ENCODE results near the gene SKAP1. TPM values are rescaled to one million over a fixed set of nuclear protein-coding genes. Genes with fewer than 3 reads are reported as not detected.

The SKAP1 gene
- total and polyA plus RNA-seq, 10 donors = 11.5 to 28.9 (median 20.5) TPM

GRCh38 chr17:48433896-48434295 is 3.9 kb upstream of the SKAP1 start:
- intact Hi-C loops (cut with DNase I; ENCODE audit: low total_unique reads) = no loop called here
- TF ChIP-seq CTCF (IDR thresholded peaks at IDR 0.05 in 8 of 11, conservative IDR thresholded peaks at IDR 0.05 in 3 of 11) (no peak), POLR2A (IDR thresholded peaks at IDR 0.05) (no peak), POLR2AphosphoS5 (IDR thresholded peaks at IDR 0.05) (no peak)
- Histone ChIP-seq H3K4me1 (peaks cover 0 to 51% (median 17%) of the 10 kb centered on the region in 6 donors), H3K36me3 (no peaks in the 10 kb centered on the region), H3K27me3 (replicated peaks in 1 of 7) (peaks cover 0 to 88% (median 29%) of the 10 kb centered on the region in 7 donors), H3K27ac (no peak overlapping the region), H3K9me3 (no peaks in the 10 kb centered on the region), H3K4me3 (no peak overlapping the region)
- no peak for DNase-seq
- 91 to 94% (median 93%) methylated on average over 6 of the region's 6 CpGs for WGBS, 5 donors

DNA sequence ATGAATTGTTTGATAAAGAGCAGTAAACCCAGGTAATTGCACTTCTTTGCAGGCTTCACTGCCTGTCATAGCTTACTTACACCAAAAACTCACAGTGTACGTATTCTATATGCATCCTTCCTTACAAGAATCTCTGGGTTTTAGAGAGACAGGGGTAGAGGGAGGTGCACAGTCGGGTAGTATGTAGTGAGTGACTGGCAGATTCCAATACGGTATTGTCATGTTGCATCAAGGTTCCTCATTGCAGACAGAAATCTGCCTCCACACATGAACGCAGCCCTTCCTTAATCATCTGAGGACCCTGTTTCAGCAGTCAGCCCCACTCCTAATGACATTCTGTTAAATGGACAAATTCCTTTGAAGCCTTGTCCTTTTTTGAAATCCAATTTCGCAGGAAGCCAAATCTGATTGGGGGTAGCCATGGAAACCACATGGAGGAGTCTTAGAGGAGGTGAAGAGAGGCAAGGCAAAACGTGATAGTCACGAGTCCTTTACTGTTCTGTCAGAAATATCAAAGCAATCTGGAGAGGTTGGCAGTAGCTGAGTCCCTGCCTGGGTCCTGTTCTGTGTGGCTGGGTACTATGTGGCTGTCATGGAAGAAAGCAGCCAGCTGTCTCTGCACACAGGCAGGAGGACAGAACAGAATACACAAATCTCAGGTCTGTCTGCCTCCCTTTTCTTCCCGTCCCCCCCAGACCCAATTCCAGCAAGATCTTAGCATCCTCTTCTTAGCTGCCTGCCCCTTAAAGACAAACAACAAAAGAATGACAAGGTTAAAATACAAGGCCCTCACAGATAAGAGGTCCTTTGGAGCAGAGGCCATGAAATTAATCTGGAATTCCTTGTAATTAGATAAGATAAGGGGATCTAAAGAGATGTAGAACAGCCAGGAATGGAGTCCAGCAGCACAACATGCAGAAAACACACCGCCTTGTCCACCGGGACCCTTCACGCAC is 3.1 kb upstream of the SKAP1 start:
- H3K27ac ChIP-seq = no peak overlapping the region
- no peak for TF ChIP-seq POLR2AphosphoS5 (IDR thresholded peaks at IDR 0.05)
- no peak for TF ChIP-seq POLR2A (IDR thresholded peaks at IDR 0.05)
- no peak for TF ChIP-seq CTCF (IDR thresholded peaks at IDR 0.05 in 8 of 11, conservative IDR thresholded peaks at IDR 0.05 in 3 of 11)

GRCh38 chr17:48429156-48429555 is 858 bp downstream of the SKAP1 start:
- peak overlapping the region; percentile 65 to 90 (median 83) for H3K27ac ChIP-seq
- no peak for DNase-seq
- TF ChIP-seq POLR2A (IDR thresholded peaks at IDR 0.05) (no peak), POLR2AphosphoS5 (IDR thresholded peaks at IDR 0.05) (peak in 1 of 3 donors; percentile 30)
- H3K4me3 ChIP-seq = peak overlapping the region; percentile 30 to 73 (median 42)
- no peaks in the 10 kb centered on the region for H3K9me3 ChIP-seq
- H3K27me3 ChIP-seq (replicated peaks in 1 of 7) = peaks cover 0 to 66% (median 38%) of the 10 kb centered on the region in 7 donors
- 47 to 57% (median 53%) methylated on average over 8 of the region's 8 CpGs for WGBS, 5 donors
- H3K36me3 ChIP-seq = no peaks in the 10 kb centered on the region
- H3K4me1 ChIP-seq = peaks cover 0 to 70% (median 27%) of the 10 kb centered on the region in 6 donors
- intact Hi-C loops (cut with DNase I; ENCODE audit: low total_unique reads) = no loop called here

More for the DNA sequence above, 3.1 kb upstream of the SKAP1 start:
- DNase-seq = no peak
- intact Hi-C loops (cut with DNase I; ENCODE audit: low total_unique reads) = no loop called here
- Histone ChIP-seq H3K4me1 (peaks cover 0 to 51% (median 11%) of the 10 kb centered on the region in 6 donors), H3K4me3 (no peak overlapping the region), H3K27me3 (replicated peaks in 1 of 7) (peaks cover 0 to 89% (median 35%) of the 10 kb centered on the region in 7 donors), H3K36me3 (no peaks in the 10 kb centered on the region), H3K9me3 (no peaks in the 10 kb centered on the region)
- 69 to 85% (median 80%) methylated on average over 11 of the region's 11 CpGs for WGBS, 5 donors

- H3K9me3 ChIP-seq = no peaks in the 10 kb centered on the region
- TF ChIP-seq CTCF (IDR thresholded peaks at IDR 0.05 in 8 of 11, conservative IDR thresholded peaks at IDR 0.05 in 3 of 11) (no peak), POLR2AphosphoS5 (IDR thresholded peaks at IDR 0.05) (no peak), POLR2A (IDR thresholded peaks at IDR 0.05) (no peak)
- H3K36me3 ChIP-seq = no peaks in the 10 kb centered on the region
- H3K27me3 ChIP-seq (replicated peaks in 1 of 7) = peaks cover 0 to 52% (median 38%) of the 10 kb centered on the region in 7 donors
- DNase-seq = no peak
- H3K4me1 ChIP-seq = peaks cover 0 to 84% (median 27%) of the 10 kb centered on the region in 6 donors
- intact Hi-C loops (cut with DNase I; ENCODE audit: low total_unique reads) = no loop called here
- H3K27ac ChIP-seq = peak overlapping the region in 6 of 8 donors; percentile 16 to 90 (median 84)
- peak overlapping the region in 4 of 8 donors; percentile 38 to 73 (median 44) for H3K4me3 ChIP-seq
Observed at GRCh38 chr17:48427598-48427997, 2.4 kb downstream of the SKAP1 start.
